ENCODE results near the gene GSN. TPM values are rescaled to one million over a fixed set of nuclear protein-coding genes. Genes with fewer than 3 reads are reported as not detected.

The GSN gene
- total and polyA plus RNA-seq, 2 of the 8 experiments (the other 6 are each of a cell fraction or from before 2014, with no cell fraction given), result 52.3 to 94.5 TPM

- Histone ChIP-seq H2BK120ac (replicated peaks; ENCODE audit: low read depth, low read length) (no peak overlapping the region), H3K9me3 (ENCODE audit: insufficient read depth in 2 of 2, low read depth in 1 of 2, low read length in 1 of 2) (no peaks in the 10 kb centered on the region), H3K4me3 (ENCODE audit: extremely low read depth in 1 of 4, insufficient read depth in 2 of 4, low read depth in 3 of 4, low read length in 4 of 4) (no peak overlapping the region), H2BK15ac (ENCODE audit: low read length) (no peak overlapping the region), H3K36me3 (ENCODE audit: control insufficient read depth in 2 of 4, insufficient read depth in 4 of 4, low read length in 3 of 4) (peaks cover 0 to 49% (median 7%) of the 10 kb centered on the region in 4 experiments; a peak in 4 of 8 replicates), H2AFZ (ENCODE audit: low read length) (no peak overlapping the region), H4K5ac (ENCODE audit: insufficient read length, low read depth, low read length) (no peak overlapping the region), H3K4me1 (replicated peaks in 1 of 4; ENCODE audit: control insufficient read depth in 3 of 4, insufficient read depth in 4 of 4, low read length in 3 of 4) (peaks cover 0 to 5% (median 0%) of the 10 kb centered on the region in 4 experiments; a peak in 1 of 7 replicates), H2BK5ac (ENCODE audit: low read depth, low read length) (no peak overlapping the region), H3K27me3 (replicated peaks in 1 of 4; ENCODE audit: control insufficient read depth in 3 of 4, extremely low read depth in 1 of 4, insufficient read depth in 3 of 4, low read length in 3 of 4) (no peaks in the 10 kb centered on the region), H3K4me2 (ENCODE audit: insufficient read depth in 1 of 2, low read depth in 2 of 2, low read length in 2 of 2) (no peak overlapping the region), H4K8ac (ENCODE audit: extremely low read depth, insufficient read depth, low read length) (no peak overlapping the region), H2AK5ac (ENCODE audit: low read depth, low read length) (no peak overlapping the region), H3K14ac (ENCODE audit: insufficient read length) (no peak overlapping the region), H3K23ac (ENCODE audit: insufficient read length) (no peak overlapping the region), H3K9ac (replicated peaks in 1 of 4; ENCODE audit: extremely low read depth in 1 of 4, low read depth in 3 of 4, low read length in 3 of 4) (no peak overlapping the region), H2BK20ac (ENCODE audit: low read length) (no peak overlapping the region), H4K91ac (replicated peaks; ENCODE audit: insufficient read length, low read length) (no peak overlapping the region), H3K79me1 (ENCODE audit: low read depth, low read length) (no peaks in the 10 kb centered on the region), H2BK12ac (ENCODE audit: low read depth, low read length) (no peak overlapping the region), H3K27ac (ENCODE audit: low read depth, low read length) (no peak overlapping the region), H3K18ac (ENCODE audit: extremely low read depth, low read length) (no peak overlapping the region), H3K23me2 (ENCODE audit: low read depth, low read length) (no peaks in the 10 kb centered on the region; the same call in 1 of the 2 replicates), H3K56ac (replicated peaks; ENCODE audit: insufficient read length, low read depth, low read length) (no peak overlapping the region), H4K20me1 (replicated peaks in 1 of 2; ENCODE audit: control insufficient read depth in 1 of 2, insufficient read depth in 2 of 2, low read length in 2 of 2) (no peaks in the 10 kb centered on the region), H3K4ac (replicated peaks; ENCODE audit: insufficient read length, low read depth, low read length) (no peak overlapping the region), H3K79me2 (ENCODE audit: control insufficient read depth in 1 of 2, insufficient read depth in 2 of 2, low read length in 2 of 2) (no peaks in the 10 kb centered on the region)
- no peak for DNase-seq (ENCODE audit: low read depth in 1 of 2, low spot score in 2 of 2)
- WGBS, 2 experiments (ENCODE audit: extremely low coverage in 1 of 2, insufficient coverage in 1 of 2, insufficient read length in 1 of 2, insufficient replicate concordance in 2 of 2, low coverage in 1 of 2, low lambda C conversion rate in 2 of 2, missing lambda C conversion rate in 1 of 2), result 70% methylated on average over 2 of the region's 2 CpGs; no CpG with 5 or more reads in 1 of the 2 experiments
- POLR2A ChIA-PET (ENCODE audit: partially characterized antibody), result interaction anchor here (1.5 kb wide), 1 partner anchor 17 kb away, joined by 4 read pairs; no protein-coding TSS in a partner anchor
- no peak for FAIRE-seq
- CTCF ChIA-PET (ENCODE audit: partially characterized antibody), result interaction anchor here (1.0 to 4.5 kb wide), 5 partner anchors 20 to 137 kb away, joined by 3 to 20 read pairs (median 3); no protein-coding TSS in a partner anchor
- TF ChIP-seq, protein P1, sequence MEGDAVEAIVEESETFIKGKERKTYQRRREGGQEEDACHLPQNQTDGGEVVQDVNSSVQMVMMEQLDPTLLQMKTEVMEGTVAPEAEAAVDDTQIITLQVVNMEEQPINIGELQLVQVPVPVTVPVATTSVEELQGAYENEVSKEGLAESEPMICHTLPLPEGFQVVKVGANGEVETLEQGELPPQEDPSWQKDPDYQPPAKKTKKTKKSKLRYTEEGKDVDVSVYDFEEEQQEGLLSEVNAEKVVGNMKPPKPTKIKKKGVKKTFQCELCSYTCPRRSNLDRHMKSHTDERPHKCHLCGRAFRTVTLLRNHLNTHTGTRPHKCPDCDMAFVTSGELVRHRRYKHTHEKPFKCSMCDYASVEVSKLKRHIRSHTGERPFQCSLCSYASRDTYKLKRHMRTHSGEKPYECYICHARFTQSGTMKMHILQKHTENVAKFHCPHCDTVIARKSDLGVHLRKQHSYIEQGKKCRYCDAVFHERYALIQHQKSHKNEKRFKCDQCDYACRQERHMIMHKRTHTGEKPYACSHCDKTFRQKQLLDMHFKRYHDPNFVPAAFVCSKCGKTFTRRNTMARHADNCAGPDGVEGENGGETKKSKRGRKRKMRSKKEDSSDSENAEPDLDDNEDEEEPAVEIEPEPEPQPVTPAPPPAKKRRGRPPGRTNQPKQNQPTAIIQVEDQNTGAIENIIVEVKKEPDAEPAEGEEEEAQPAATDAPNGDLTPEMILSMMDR (IDR thresholded peaks at IDR 0.05; ENCODE audit: control extremely low read depth in 1 of 3, insufficient read depth in 1 of 3, low read depth in 1 of 3, low read length in 3 of 3), result no peak
- TF ChIP-seq BRCA1 (IDR thresholded peaks at IDR 0.05; ENCODE audit: low read depth, low read length) (no peak), POLR2AphosphoS5 (IDR thresholded peaks at IDR 0.05; ENCODE audit: low read depth, low read length) (no peak), JUN (IDR thresholded peaks at IDR 0.05; ENCODE audit: low read depth, low read length) (no peak), EZH2 (IDR thresholded peaks at IDR 0.05; ENCODE audit: low read depth, low read length, severe bottlenecking) (no peak), JUND (IDR thresholded peaks at IDR 0.05; ENCODE audit: low read length) (no peak), HDAC2 (IDR thresholded peaks at IDR 0.05; ENCODE audit: borderline replicate concordance in 1 of 2, low read depth in 2 of 2, low read length in 2 of 2) (no peak), SP1 (IDR thresholded peaks at IDR 0.05; ENCODE audit: low read depth, low read length) (no peak), SP4 (IDR thresholded peaks at IDR 0.05; ENCODE audit: low read length) (no peak), POU5F1 (IDR thresholded peaks at IDR 0.05; ENCODE audit: low read depth, low read length) (no peak), TBP (IDR thresholded peaks at IDR 0.05; ENCODE audit: low read depth, low read length) (no peak), TAF1 (IDR thresholded peaks at IDR 0.05; ENCODE audit: low read depth, low read length) (no peak)
Observed at GRCh38 chr9:121350993-121351561, 83.1 kb downstream of the GSN start.

Measured in H1 (cell line).